Activated CD8-positive, alpha-beta memory T cell treated with anti-CD3 and anti-CD28 coated beads, Interleukin-2, amount 50 U/mL, for 4 hours (primary cell): ENCODE measurements around the gene AKAP9.
"Not testable (repeated sequence)": the region's sequence is repeated elsewhere in the genome, so short reads cannot be mapped to it uniquely, and the experiment has no call there.

ENCODE experiments used
- DNase-seq: peaks from one replicate; pipeline ENCODE4 v3.0.0-alpha.2; 2020

Gene AKAP9

GRCh38 chr7:92025260-92025659 is 84.6 kb downstream of the AKAP9 start:
- DNase-seq: no peak

- not testable (repeated sequence) for DNase-seq
These were observed 86.0 kb downstream of the AKAP9 start for GRCh38 chr7:92026635-92027034.

GRCh38 chr7:92027128-92027527 is 86.5 kb downstream of the AKAP9 start:
- DNase-seq: not testable (repeated sequence)

DNA sequence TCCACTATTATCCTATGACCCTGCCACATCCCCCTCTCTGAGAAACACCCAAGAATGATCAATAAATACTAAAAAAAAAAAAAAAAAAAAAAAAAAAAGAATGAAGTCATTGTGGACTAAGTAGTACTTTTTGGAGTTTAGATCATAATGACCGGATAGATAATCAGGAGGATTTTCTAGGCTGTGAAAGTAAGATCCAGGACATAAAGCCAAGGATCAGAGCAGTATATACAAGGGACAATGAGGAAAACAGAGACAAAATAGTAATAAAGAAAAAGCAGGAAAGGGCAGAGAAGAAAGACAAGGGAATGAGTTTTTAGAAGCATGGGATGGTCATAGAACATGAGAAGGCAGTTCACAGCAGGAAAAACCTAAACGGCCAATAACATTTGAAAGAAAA is 87.6 kb downstream of the AKAP9 start:
- no peak for DNase-seq

DNA sequence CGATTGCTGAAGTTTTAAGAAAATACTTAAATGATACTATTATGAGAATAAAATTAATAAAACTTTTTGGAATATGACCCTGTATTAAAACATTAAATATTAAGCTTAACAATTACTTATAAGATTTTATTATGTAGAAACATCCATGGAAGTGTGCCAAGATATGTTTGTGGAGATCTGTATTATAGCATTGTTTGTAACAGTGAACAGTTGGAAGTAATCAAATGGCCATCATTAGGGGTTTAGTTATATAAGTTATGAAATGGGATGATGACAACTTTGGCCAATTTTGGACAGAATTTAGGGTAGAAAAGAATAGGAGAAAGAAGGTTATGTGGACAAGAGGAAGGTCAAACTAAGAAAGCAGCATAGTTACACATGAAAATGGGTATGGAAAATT is 88.0 kb downstream of the AKAP9 start:
- no peak for DNase-seq

DNA sequence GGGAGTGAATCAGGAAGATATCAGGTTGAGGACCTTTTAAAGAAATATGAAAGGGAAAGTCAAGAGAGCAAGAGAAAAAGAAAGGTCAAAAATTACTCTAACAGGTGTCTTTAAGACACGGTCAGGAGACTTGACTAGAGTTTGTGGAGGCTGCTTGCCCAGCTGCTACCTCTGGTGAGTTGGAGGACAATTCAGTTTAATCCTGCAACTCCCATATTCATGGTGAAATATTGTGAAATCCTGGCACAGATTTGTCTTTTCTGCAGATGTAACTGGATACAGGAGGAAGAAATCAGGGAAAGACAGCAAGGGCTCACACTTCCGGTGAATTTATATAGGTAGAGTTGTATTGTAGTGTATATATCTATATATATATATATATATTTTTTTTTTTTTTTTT is 93.5 kb downstream of the AKAP9 start:
- no peak for DNase-seq

- no peak for DNase-seq
These were observed 94.9 kb downstream of the AKAP9 start for GRCh38 chr7:92035576-92035975.

DNA sequence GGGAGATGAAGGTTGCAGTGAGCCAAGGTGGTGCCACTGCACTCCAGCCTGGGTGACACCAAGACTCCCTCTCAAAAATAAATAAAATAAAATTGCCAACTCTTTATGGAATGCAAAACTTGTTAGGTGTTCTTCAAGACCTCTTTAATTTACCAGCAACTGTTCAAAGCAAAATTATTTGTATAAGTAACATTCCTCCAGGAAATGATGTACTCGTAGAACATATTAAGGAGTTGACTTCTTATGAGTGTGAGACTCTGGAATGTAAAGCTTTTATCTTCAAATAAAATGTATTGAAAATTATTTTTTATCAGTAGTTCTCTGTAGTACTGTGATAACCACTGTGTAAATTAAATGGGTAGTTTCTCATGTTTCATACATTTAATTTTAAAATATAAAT is 99.2 kb downstream of the AKAP9 start:
- DNase-seq: no peak

GRCh38 chr7:92042056-92042737 is 101.5 kb downstream of the AKAP9 start:
- no peak for DNase-seq

GRCh38 chr7:92043098-92043497 is 102.4 kb downstream of the AKAP9 start:
- DNase-seq: no peak

- DNase-seq: no peak
These were observed 103.0 kb downstream of the AKAP9 start for GRCh38 chr7:92043637-92044036.

GRCh38 chr7:92044148-92044547 is 103.5 kb downstream of the AKAP9 start:
- no peak for DNase-seq

GRCh38 chr7:92044940-92045339 is 104.3 kb downstream of the AKAP9 start:
- no peak for DNase-seq

DNA sequence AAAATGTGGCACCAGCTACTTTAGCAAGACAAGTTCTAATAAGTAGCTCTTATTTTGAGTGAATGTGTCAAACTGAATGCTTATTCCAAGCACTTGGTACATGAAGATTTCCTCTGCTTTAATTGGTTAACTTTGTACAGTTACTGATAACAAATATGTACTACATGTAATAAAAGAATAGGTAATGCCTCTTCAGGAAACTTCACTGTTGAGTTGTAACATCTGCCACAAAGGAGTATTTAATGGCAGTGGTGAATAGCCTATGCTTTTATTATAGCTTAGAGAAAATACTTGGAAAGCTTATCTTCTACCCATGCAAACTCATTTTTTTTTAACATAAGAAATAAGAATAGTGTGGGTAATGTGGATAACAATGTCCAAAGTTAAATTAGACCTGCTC is 111.0 kb downstream of the AKAP9 start:
- no peak for DNase-seq

GRCh38 chr7:92052159-92052558 is 111.5 kb downstream of the AKAP9 start:
- no peak for DNase-seq

GRCh38 chr7:92052684-92053083 is 112.0 kb downstream of the AKAP9 start:
- DNase-seq: no peak

GRCh38 chr7:92053312-92053711 is 112.7 kb downstream of the AKAP9 start:
- DNase-seq: no peak

DNA sequence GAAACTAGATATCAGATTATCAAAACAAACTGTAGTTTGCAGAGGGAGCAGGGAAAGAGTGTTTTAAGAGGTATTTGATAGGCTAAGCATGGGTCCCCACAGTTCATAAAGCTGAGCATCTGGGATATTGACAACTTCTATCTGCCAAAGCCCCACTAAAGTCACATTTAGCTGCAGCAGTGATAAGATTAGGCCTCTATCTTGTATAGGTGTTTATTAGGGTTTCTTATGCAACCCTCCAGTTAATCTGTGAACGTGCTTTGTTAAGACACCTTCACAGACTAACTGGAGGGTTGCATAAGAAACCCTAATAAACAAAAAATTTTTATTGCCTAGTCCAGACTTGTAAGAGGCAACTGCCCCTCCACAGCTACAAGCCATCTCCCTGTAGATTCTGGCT is 115.6 kb downstream of the AKAP9 start:
- no peak for DNase-seq

DNA sequence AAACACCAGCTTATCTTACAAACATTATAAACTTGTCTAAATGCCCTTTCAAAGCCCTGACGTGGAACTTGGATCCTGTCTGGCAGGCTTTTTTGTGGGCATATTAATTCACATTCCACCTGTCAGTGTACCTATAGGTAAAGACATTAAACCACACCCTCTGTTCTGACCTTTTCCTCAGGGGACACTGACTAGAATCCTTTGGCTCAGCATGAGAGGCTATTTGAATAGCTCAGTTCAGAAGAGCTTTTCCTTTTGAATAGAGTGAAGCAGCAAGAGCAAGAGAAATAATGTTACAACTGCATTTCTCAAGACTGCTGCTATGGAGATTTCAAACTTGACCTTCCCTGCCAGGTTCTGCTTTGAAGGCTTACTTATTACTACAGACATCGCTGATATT is 116.7 kb downstream of the AKAP9 start:
- DNase-seq: no peak

DNA sequence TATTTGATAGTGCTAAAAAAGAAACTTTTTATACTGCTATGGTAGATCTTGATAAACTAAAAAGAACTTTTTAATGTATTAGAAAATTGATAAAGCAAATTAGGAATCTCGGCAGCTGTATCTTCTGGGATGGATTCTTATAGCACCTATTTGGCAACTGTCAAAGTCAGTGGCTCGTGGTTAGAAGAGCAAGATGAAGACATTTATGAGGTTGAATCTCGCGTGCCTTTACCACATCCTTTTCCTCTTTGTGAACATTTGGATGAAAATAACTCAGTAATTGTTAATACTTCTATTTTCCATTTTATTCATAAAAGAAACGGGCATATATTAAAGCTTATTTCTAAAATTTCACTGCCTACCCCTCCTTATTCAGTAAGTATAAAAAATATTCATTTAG is 117.4 kb downstream of the AKAP9 start:
- DNase-seq: no peak

- no peak for DNase-seq
These were observed 118.2 kb downstream of the AKAP9 start for GRCh38 chr7:92058899-92059298.

GRCh38 chr7:92061154-92061553 is 120.5 kb downstream of the AKAP9 start:
- DNase-seq: no peak

DNA sequence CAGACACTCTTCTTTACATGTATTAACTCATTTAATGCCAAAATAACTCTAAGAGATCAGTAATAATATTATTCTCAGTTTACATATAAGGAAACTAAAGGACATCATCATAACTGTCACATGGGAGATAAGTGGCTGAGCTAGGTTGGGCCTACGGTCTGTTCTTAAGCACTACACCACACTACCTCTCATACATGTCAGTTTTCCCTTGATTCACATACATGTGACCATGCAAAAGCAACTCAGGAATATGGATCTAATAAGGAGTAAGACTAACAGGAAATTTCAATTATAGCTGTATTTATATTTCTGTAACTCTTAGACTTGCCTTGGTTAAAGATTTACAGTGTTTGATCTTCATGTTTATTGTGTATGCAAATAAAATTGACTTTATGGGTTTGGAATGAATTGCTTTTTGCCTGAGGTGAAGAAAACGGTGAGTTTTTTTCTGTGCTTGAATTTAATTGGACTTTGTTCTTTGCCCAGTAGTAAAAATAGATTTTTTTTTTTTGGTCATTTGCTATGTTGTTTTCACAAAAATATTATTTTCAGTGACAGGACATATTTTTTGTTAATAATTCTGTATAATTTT is 123.9 kb downstream of the AKAP9 start:
- no peak for DNase-seq

DNA sequence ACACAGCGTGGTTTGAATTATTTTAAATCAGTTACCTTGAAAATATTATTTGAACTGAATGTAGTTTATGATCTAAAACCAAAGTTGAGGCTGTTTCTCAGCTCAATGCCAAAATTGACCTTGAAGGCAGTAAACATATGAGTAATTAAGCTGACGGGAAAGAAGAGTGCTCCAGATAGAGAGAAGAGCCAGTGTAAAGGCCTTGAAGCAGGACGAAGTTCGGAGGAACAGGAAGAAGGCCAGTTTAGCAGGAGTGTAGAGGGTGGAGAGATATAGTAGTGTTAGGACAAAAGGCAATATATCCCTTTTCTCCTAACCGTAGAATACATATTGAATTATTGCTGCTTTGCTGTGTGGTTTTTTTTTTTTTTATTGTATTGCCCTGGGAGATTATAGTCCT is 130.4 kb downstream of the AKAP9 start:
- no peak for DNase-seq

DNA sequence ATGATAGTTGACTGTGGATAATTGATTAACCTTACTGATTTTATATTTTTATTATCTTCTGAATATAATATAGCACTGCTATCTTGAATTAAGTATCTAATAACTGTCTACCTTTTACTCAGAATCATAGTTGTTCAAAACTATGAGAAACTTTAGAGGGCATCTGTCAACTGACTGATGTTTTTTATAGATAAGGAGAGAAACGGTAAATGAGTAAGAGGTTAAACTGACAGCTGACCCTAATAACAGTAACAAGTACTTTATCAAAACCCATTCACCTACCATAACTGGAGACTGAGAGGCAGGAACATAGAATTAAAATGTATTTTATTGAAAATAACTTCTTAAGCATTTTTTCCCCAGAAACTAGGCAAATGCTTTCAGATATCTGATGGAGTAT is 131.5 kb downstream of the AKAP9 start:
- DNase-seq: no peak
